Measurements from ENCODE around the gene C10orf95. TPM values are rescaled to one million over a fixed set of nuclear protein-coding genes. Genes with fewer than 3 reads are reported as not detected.

C10orf95 gene
- total and polyA plus RNA-seq, 2 experiments from 2014 or later = not detected

- Histone ChIP-seq H4K20me1 (ENCODE audit: insufficient read depth) (no peaks in the 10 kb centered on the region), H3K36me3 (ENCODE audit: low read depth) (no peaks in the 10 kb centered on the region), H3K4me2 (ENCODE audit: unreplicated experiment) (peak overlapping the region; percentile 53), H3K9me3 (ENCODE audit: low read depth) (no peaks in the 10 kb centered on the region), H3K27ac (no peak overlapping the region), H3K4me1 (ENCODE audit: insufficient read depth) (no peaks in the 10 kb centered on the region), H3F3A (ENCODE audit: insufficient read depth) (no peaks in the 10 kb centered on the region), H3K4me3 (peak overlapping the region; percentile 77), H3K27me3 (replicated peaks; ENCODE audit: insufficient read depth) (peaks cover 6% of the 10 kb centered on the region), H3K9ac (peak overlapping the region; percentile 62; the same call in 1 of the 2 replicates), H2AFZ (peak overlapping the region; percentile 68; the same call in 1 of the 2 replicates), H3K79me2 (ENCODE audit: insufficient read depth) (no peaks in the 10 kb centered on the region), H3K9me2 (ENCODE audit: insufficient read depth) (no peaks in the 10 kb centered on the region)
- no peak for TF ChIP-seq EZH2phosphoT487 (IDR thresholded peaks at IDR 0.05; ENCODE audit: insufficient read depth, low read depth)
- TF ChIP-seq EZH2 (IDR thresholded peaks at IDR 0.05; ENCODE audit: insufficient read depth, poor library complexity, severe bottlenecking) = no peak
- DNase-seq = peak; percentile 49
- 54 to 58% methylated on average over 12 to 14 of the region's 14 CpGs for WGBS, 2 experiments (ENCODE audit: low coverage in 1 of 2, low lambda C conversion rate in 2 of 2, missing lambda C conversion rate in 2 of 2)
- in situ Hi-C loops (cut with MboI) = no loop called here
Measured at GRCh38 chr10:102408131-102408727, 43.1 kb downstream of the C10orf95 start.

GRCh38 chr10:102407425-102408130 is 43.8 kb downstream of the C10orf95 start:
- no peaks in the 10 kb centered on the region for H3K79me2 ChIP-seq (ENCODE audit: insufficient read depth)
- no peak for TF ChIP-seq EZH2phosphoT487 (IDR thresholded peaks at IDR 0.05; ENCODE audit: insufficient read depth, low read depth)
- no peak for TF ChIP-seq EZH2 (IDR thresholded peaks at IDR 0.05; ENCODE audit: insufficient read depth, poor library complexity, severe bottlenecking)
- no peak overlapping the region for H3K9ac ChIP-seq
- H3F3A ChIP-seq (ENCODE audit: insufficient read depth) = no peaks in the 10 kb centered on the region
- 60% methylated on average over 12 to 13 of the region's 13 CpGs for WGBS, 2 experiments (ENCODE audit: low coverage in 1 of 2, low lambda C conversion rate in 2 of 2, missing lambda C conversion rate in 2 of 2)
- H3K27me3 ChIP-seq (replicated peaks; ENCODE audit: insufficient read depth) = peaks cover 6% of the 10 kb centered on the region
- H3K9me3 ChIP-seq (ENCODE audit: low read depth) = no peaks in the 10 kb centered on the region
- H3K4me3 ChIP-seq = no peak overlapping the region
- DNase-seq = no peak
- no peak overlapping the region for H2AFZ ChIP-seq
- no peak overlapping the region for H3K27ac ChIP-seq
- no peaks in the 10 kb centered on the region for H3K4me1 ChIP-seq (ENCODE audit: insufficient read depth)
- no peaks in the 10 kb centered on the region for H3K36me3 ChIP-seq (ENCODE audit: low read depth)
- H3K9me2 ChIP-seq (ENCODE audit: insufficient read depth) = no peaks in the 10 kb centered on the region
- in situ Hi-C loops (cut with MboI) = no loop called here
- no peak overlapping the region for H3K4me2 ChIP-seq (ENCODE audit: unreplicated experiment)
- H4K20me1 ChIP-seq (ENCODE audit: insufficient read depth) = no peaks in the 10 kb centered on the region

GRCh38 chr10:102406815-102407214 is 44.5 kb downstream of the C10orf95 start:
- H3K27ac ChIP-seq = no peak overlapping the region
- no peaks in the 10 kb centered on the region for H3K36me3 ChIP-seq (ENCODE audit: low read depth)
- TF ChIP-seq EZH2phosphoT487 (IDR thresholded peaks at IDR 0.05; ENCODE audit: insufficient read depth, low read depth) (no peak), EZH2 (IDR thresholded peaks at IDR 0.05; ENCODE audit: insufficient read depth, poor library complexity, severe bottlenecking) (no peak)
- H3K9ac ChIP-seq = no peak overlapping the region
- no peaks in the 10 kb centered on the region for H4K20me1 ChIP-seq (ENCODE audit: insufficient read depth)
- no peaks in the 10 kb centered on the region for H3F3A ChIP-seq (ENCODE audit: insufficient read depth)
- no peak for DNase-seq
- 75 to 100% methylated on average over 1 to 2 of the region's 2 CpGs for WGBS, 2 experiments (ENCODE audit: low coverage in 1 of 2, low lambda C conversion rate in 2 of 2, missing lambda C conversion rate in 2 of 2)
- H3K9me3 ChIP-seq (ENCODE audit: low read depth) = no peaks in the 10 kb centered on the region
- in situ Hi-C loops (cut with MboI) = no loop called here
- no peak overlapping the region for H3K4me3 ChIP-seq
- H3K4me2 ChIP-seq (ENCODE audit: unreplicated experiment) = no peak overlapping the region
- H2AFZ ChIP-seq = no peak overlapping the region
- H3K79me2 ChIP-seq (ENCODE audit: insufficient read depth) = no peaks in the 10 kb centered on the region
- H3K27me3 ChIP-seq (replicated peaks; ENCODE audit: insufficient read depth) = peaks cover 6% of the 10 kb centered on the region
- H3K9me2 ChIP-seq (ENCODE audit: insufficient read depth) = no peaks in the 10 kb centered on the region
- H3K4me1 ChIP-seq (ENCODE audit: insufficient read depth) = peaks cover 2% of the 10 kb centered on the region; the same call in 1 of the 2 replicates

- DNase-seq = no peak
Measured at GRCh38 chr10:102405632-102406031, 45.7 kb downstream of the C10orf95 start.

More at GRCh38 chr10:102405632-102406031, 45.7 kb downstream of the C10orf95 start:
- in situ Hi-C loops (cut with MboI) = no loop called here
- no peaks in the 10 kb centered on the region for H4K20me1 ChIP-seq (ENCODE audit: insufficient read depth)
- peaks cover 6% of the 10 kb centered on the region; the same call in 1 of the 2 replicates for H3K4me1 ChIP-seq (ENCODE audit: insufficient read depth)
- H2AFZ ChIP-seq = no peak overlapping the region
- H3K4me3 ChIP-seq = no peak overlapping the region
- 41 to 47% methylated on average over 6 of the region's 6 CpGs for WGBS, 2 experiments (ENCODE audit: low coverage in 1 of 2, low lambda C conversion rate in 2 of 2, missing lambda C conversion rate in 2 of 2)
- no peaks in the 10 kb centered on the region for H3K9me3 ChIP-seq (ENCODE audit: low read depth)
- H3K9me2 ChIP-seq (ENCODE audit: insufficient read depth) = no peaks in the 10 kb centered on the region
- no peaks in the 10 kb centered on the region for H3F3A ChIP-seq (ENCODE audit: insufficient read depth)
- H3K27me3 ChIP-seq (replicated peaks; ENCODE audit: insufficient read depth) = peaks cover 6% of the 10 kb centered on the region; the same call in 1 of the 2 replicates
- no peaks in the 10 kb centered on the region for H3K36me3 ChIP-seq (ENCODE audit: low read depth)
- no peak for TF ChIP-seq EZH2 (IDR thresholded peaks at IDR 0.05; ENCODE audit: insufficient read depth, poor library complexity, severe bottlenecking)
- TF ChIP-seq EZH2phosphoT487 (IDR thresholded peaks at IDR 0.05; ENCODE audit: insufficient read depth, low read depth) = no peak
- H3K9ac ChIP-seq = no peak overlapping the region
- H3K27ac ChIP-seq = no peak overlapping the region
- H3K79me2 ChIP-seq (ENCODE audit: insufficient read depth) = no peaks in the 10 kb centered on the region
- H3K4me2 ChIP-seq (ENCODE audit: unreplicated experiment) = no peak overlapping the region
